Neural cell (in vitro differentiated cells): ENCODE measurements around the gene CACNA1C. TPM values are rescaled to one million over a fixed set of nuclear protein-coding genes. Genes with fewer than 3 reads are reported as not detected.

Source experiments
- H2AFZ ChIP-seq: fragments of 200-600, 300-800 bp; sonication (generic), shearing (Covaris generic); 2 replicates; pipeline ENCODE4 v1.6.0; 2014; ENCODE audit warnings: low read depth, mild to moderate bottlenecking, antibody characterized with exemption, low read length, moderate library complexity
- H3F3A ChIP-seq: fragments of 200-600 bp; shearing (Covaris generic); 2 replicates; pipeline ENCODE4 v1.6.1; 2016; ENCODE audit warnings: mild to moderate bottlenecking, moderate library complexity, mixed read lengths, antibody characterized with exemption, low read length; ENCODE audit not compliant: insufficient read depth, poor library complexity, severe bottlenecking
- H3K27ac ChIP-seq: fragments of 200-600, 300-800 bp; sonication (generic), shearing (Covaris generic); 2 replicates; pipeline ENCODE4 v1.5.1; 2014; ENCODE audit warnings: mild to moderate bottlenecking, low read length, moderate library complexity
- H3K27me3 ChIP-seq: fragments of 300-800, 200-600 bp; sonication (generic), shearing (Covaris generic); 2 replicates; pipeline ENCODE4 v1.6.0; 2014; ENCODE audit warnings: mild to moderate bottlenecking, low read depth, low read length, moderate library complexity; ENCODE audit not compliant: insufficient read depth
- H3K36me3 ChIP-seq: fragments of 300-800, 200-600 bp; sonication (generic), shearing (Covaris generic); 2 replicates; pipeline ENCODE4 v1.5.1; 2014; ENCODE audit warnings: mild to moderate bottlenecking, antibody characterized with exemption, low read length, moderate library complexity; ENCODE audit not compliant: insufficient read depth
- H3K4me2 ChIP-seq: fragments of 300-800, 200-600 bp; sonication (generic), shearing (Covaris generic); 2 replicates; pipeline ENCODE4 v1.6.0; 2014; ENCODE audit warnings: mild to moderate bottlenecking, low read length
- H3K4me3 ChIP-seq: fragments of 300-800, 200-600 bp; sonication (generic), shearing (Covaris generic); 2 replicates; pipeline ENCODE4 v1.5.1; 2014; ENCODE audit warnings: mild to moderate bottlenecking, low read length, moderate library complexity
- H3K79me2 ChIP-seq: fragments of 200-600 bp; shearing (Covaris generic); replicated peaks from 2 replicates; pipeline ENCODE4 v1.6.0; 2014; ENCODE audit warnings: mild to moderate bottlenecking, low read length, moderate library complexity; ENCODE audit not compliant: insufficient read depth
- H3K9ac ChIP-seq: fragments of 300-800, 200-600 bp; sonication (generic), shearing (Covaris generic); 2 replicates; pipeline ENCODE4 v1.6.1; 2016; ENCODE audit warnings: mild to moderate bottlenecking, low read length, mixed read lengths
- H3K9me2 ChIP-seq: fragments of 200-600 bp; shearing (Covaris generic); 2 replicates; pipeline ENCODE4 v1.6.1; 2016; ENCODE audit warnings: mild to moderate bottlenecking, low read length, mixed read lengths; ENCODE audit not compliant: insufficient read depth
- H3K9me3 ChIP-seq: fragments of 200-600, 300-800 bp; sonication (generic), shearing (Covaris generic); 2 replicates; pipeline ENCODE4 v1.6.1; 2016; ENCODE audit warnings: mild to moderate bottlenecking, mixed run types, low read length, moderate library complexity, mixed read lengths
- H4K20me1 ChIP-seq: fragments of 200-600 bp; shearing (Covaris generic); 2 replicates; pipeline ENCODE4 v1.6.1; 2016; ENCODE audit warnings: mild to moderate bottlenecking, mixed run types; ENCODE audit not compliant: insufficient read depth
- CTCF ChIP-seq: fragments of 450-650 bp; IDR thresholded peaks from 2 replicates; pipeline ENCODE4 v1.5.1; 2014; ENCODE audit warnings: antibody characterized with exemption, mild to moderate bottlenecking, moderate library complexity; ENCODE audit not compliant: poor library complexity, severe bottlenecking
- EP300 ChIP-seq: fragments of 450-650 bp; conservative IDR thresholded peaks from 2 replicates; pipeline ENCODE4 v1.6.1; 2014; ENCODE audit warnings: antibody characterized with exemption, mild to moderate bottlenecking, moderate library complexity; ENCODE audit not compliant: poor library complexity, severe bottlenecking
- EZH2 ChIP-seq: fragments of 200-600, 300-800 bp; shearing (Covaris generic), sonication (generic); IDR thresholded peaks from 2 replicates; pipeline ENCODE4 v1.6.1; 2014; ENCODE audit warnings: antibody characterized with exemption, low read length, borderline replicate concordance, mild to moderate bottlenecking; ENCODE audit not compliant: insufficient read depth, poor library complexity, severe bottlenecking
- MXI1 ChIP-seq: fragments of 450-650 bp; conservative IDR thresholded peaks from 2 replicates; pipeline ENCODE4 v1.6.1; 2014; ENCODE audit warnings: antibody characterized with exemption, mild to moderate bottlenecking; ENCODE audit not compliant: poor library complexity, severe bottlenecking
- POLR2AphosphoS5 ChIP-seq: IDR thresholded peaks from 2 replicates; pipeline ENCODE4 v1.6.1; 2012
- RAD21 ChIP-seq: fragments of 450-650 bp; conservative IDR thresholded peaks from 2 replicates; pipeline ENCODE4 v1.6.1; 2014; ENCODE audit warnings: antibody characterized with exemption, mild to moderate bottlenecking, moderate library complexity
- REST ChIP-seq: IDR thresholded peaks from 2 replicates; pipeline ENCODE4 v1.6.1; 2012; ENCODE audit warnings: borderline replicate concordance
- SMC3 ChIP-seq: fragments of 450-650 bp; conservative IDR thresholded peaks from 2 replicates; pipeline ENCODE4 v1.6.1; 2014; ENCODE audit warnings: antibody characterized with exemption, mild to moderate bottlenecking, moderate library complexity; ENCODE audit not compliant: poor library complexity
- TAF1 ChIP-seq: IDR thresholded peaks from 2 replicates; pipeline ENCODE4 v1.6.1; 2012; ENCODE audit warnings: low read depth
- polyA plus RNA-seq: library from polyadenylated mRNA; depleted of rRNA; stranded (reverse); fragments of >200 nt; gene quantifications from 2 replicates; pipeline ENCODE4 v1.2.3, GENCODE V29; 2014

The CACNA1C gene
- polyA plus RNA-seq, 1 donor from 2014 or later = 9.7 TPM

- H3K27me3 ChIP-seq = peaks cover 9% of the 10 kb centered on the region
- H2AFZ ChIP-seq = no peak overlapping the region
- H3K9me2 ChIP-seq = no peaks in the 10 kb centered on the region
- H3K4me2 ChIP-seq = no peak overlapping the region
- no peak overlapping the region for H3K4me3 ChIP-seq
- no peaks in the 10 kb centered on the region for H3F3A ChIP-seq
- H3K79me2 ChIP-seq = no peaks in the 10 kb centered on the region
- no peak overlapping the region for H3K27ac ChIP-seq
- H4K20me1 ChIP-seq = no peaks in the 10 kb centered on the region
- no peaks in the 10 kb centered on the region for H3K9me3 ChIP-seq
- no peak for TF ChIP-seq POLR2AphosphoS5
- TF ChIP-seq EP300 = no peak
- TF ChIP-seq REST = no peak
- no peak for TF ChIP-seq MXI1
- TF ChIP-seq RAD21 = no peak
- TF ChIP-seq SMC3 = no peak
- no peak for TF ChIP-seq CTCF
- TF ChIP-seq EZH2 = no peak
- no peak for TF ChIP-seq TAF1
- H3K9ac ChIP-seq = no peak overlapping the region
- no peaks in the 10 kb centered on the region for H3K36me3 ChIP-seq
Measured at GRCh38 chr12:2697057-2697800, 644.4 kb downstream of the CACNA1C start.

GRCh38 chr12:2698566-2698965 is 645.8 kb downstream of the CACNA1C start:
- no peak overlapping the region for H3K9ac ChIP-seq
- no peaks in the 10 kb centered on the region for H3K27me3 ChIP-seq
- no peaks in the 10 kb centered on the region for H3F3A ChIP-seq
- H3K27ac ChIP-seq = no peak overlapping the region
- no peaks in the 10 kb centered on the region for H3K79me2 ChIP-seq
- no peaks in the 10 kb centered on the region for H3K9me2 ChIP-seq
- H3K36me3 ChIP-seq = no peaks in the 10 kb centered on the region
- H4K20me1 ChIP-seq = no peaks in the 10 kb centered on the region
- no peak for TF ChIP-seq POLR2AphosphoS5
- TF ChIP-seq CTCF = no peak
- TF ChIP-seq MXI1 = no peak
- TF ChIP-seq TAF1 = no peak
- no peak for TF ChIP-seq RAD21
- TF ChIP-seq SMC3 = no peak
- H3K4me2 ChIP-seq = no peak overlapping the region
- H3K4me3 ChIP-seq = no peak overlapping the region
- no peak overlapping the region for H2AFZ ChIP-seq
- no peaks in the 10 kb centered on the region for H3K9me3 ChIP-seq
